Brain pericyte (primary cell): Measurements from ENCODE around the gene MAPKAP1.

ENCODE experiments used
- DNase-seq: peaks from one replicate; pipeline ENCODE4 v3.0.0-alpha.2; 2012; ENCODE audit warnings: low read depth, low spot score

MAPKAP1 gene

GRCh38 chr9:125513668-125514413, 193.2 kb downstream of the MAPKAP1 start:
- no peak for DNase-seq

- DNase-seq, result no peak
Measured at GRCh38 chr9:125513303-125513667, 193.7 kb downstream of the MAPKAP1 start.

GRCh38 chr9:125511789-125512660, 195.0 kb downstream of the MAPKAP1 start:
- DNase-seq, result no peak

GRCh38 chr9:125510980-125511379, 196.0 kb downstream of the MAPKAP1 start:
- no peak for DNase-seq

GRCh38 chr9:125509476-125509875, 197.5 kb downstream of the MAPKAP1 start:
- no peak for DNase-seq

- no peak for DNase-seq
Measured at GRCh38 chr9:125508249-125508648, 198.8 kb downstream of the MAPKAP1 start.

GRCh38 chr9:125507226-125507625, 199.8 kb downstream of the MAPKAP1 start:
- no peak for DNase-seq

GRCh38 chr9:125505988-125506438, 201.0 kb downstream of the MAPKAP1 start:
- no peak for DNase-seq

- DNase-seq, result no peak
Measured at GRCh38 chr9:125504616-125505015, 202.4 kb downstream of the MAPKAP1 start.

- DNase-seq, result no peak
Measured at GRCh38 chr9:125497906-125498305, 209.1 kb downstream of the MAPKAP1 start.

GRCh38 chr9:125497478-125497877, 209.5 kb downstream of the MAPKAP1 start:
- DNase-seq, result no peak

- DNase-seq, result no peak
Measured at GRCh38 chr9:125496313-125496834, 210.6 kb downstream of the MAPKAP1 start.

GRCh38 chr9:125495172-125496119, 211.6 kb downstream of the MAPKAP1 start:
- DNase-seq, result no peak

GRCh38 chr9:125494653-125494915, 212.4 kb downstream of the MAPKAP1 start:
- no peak for DNase-seq

- no peak for DNase-seq
Measured at GRCh38 chr9:125493881-125494652, 212.9 kb downstream of the MAPKAP1 start.

GRCh38 chr9:125493384-125493783, 213.6 kb downstream of the MAPKAP1 start:
- DNase-seq, result no peak

- no peak for DNase-seq
Measured at GRCh38 chr9:125492719-125493118, 214.3 kb downstream of the MAPKAP1 start.

- no peak for DNase-seq
Measured at GRCh38 chr9:125487842-125488241, 219.2 kb downstream of the MAPKAP1 start.

- DNase-seq, result no peak
Measured at GRCh38 chr9:125486576-125486975, 220.4 kb downstream of the MAPKAP1 start.

GRCh38 chr9:125486152-125486508, 220.9 kb downstream of the MAPKAP1 start:
- no peak for DNase-seq
